ENCODE results near the gene CACNA2D2.
A peak's percentile ranks its signal among the peaks of the same experiment; 100 is the strongest.

Gene CACNA2D2

GRCh38 chr3:50337175-50337861 lies 166.1 kb downstream of the CACNA2D2 start (continued):
- TF ChIP-seq KLF8 (tag by site-specific recombination; IDR thresholded peaks at IDR 0.05) (peak; percentile 58; the same call in 1 of the 2 replicates), MZF1 (tag by site-specific recombination; IDR thresholded peaks at IDR 0.05; ENCODE audit: borderline replicate concordance) (no peak), ZNF112 (tag by site-specific recombination; IDR thresholded peaks at IDR 0.05) (no peak), ZNF837 (tag by site-specific recombination; IDR thresholded peaks at IDR 0.05) (no peak), ZNF140 (tag by site-specific recombination; IDR thresholded peaks at IDR 0.05) (no peak), ZNF202 (tag by site-specific recombination; IDR thresholded peaks at IDR 0.05; ENCODE audit: borderline replicate concordance) (no peak), ZNF398 (tag by site-specific recombination; IDR thresholded peaks at IDR 0.05) (0 out of 2 replicates have a peak, but pooled peaks have one; percentile 28), ZNF433 (tag by site-specific recombination; IDR thresholded peaks at IDR 0.05; ENCODE audit: low read depth) (no peak), ZNF548 (tag by site-specific recombination; IDR thresholded peaks at IDR 0.05) (no peak), ZFP69B (tag by site-specific recombination; IDR thresholded peaks at IDR 0.05) (no peak; the same call in 1 of the 2 replicates), ZBTB26 (tag by site-specific recombination; optimal IDR thresholded peaks at IDR 0.05) (peak; percentile 100), ZNF658 (tag by site-specific recombination; IDR thresholded peaks at IDR 0.05) (no peak), ZNF324 (tag by site-specific recombination; IDR thresholded peaks at IDR 0.05) (no peak), GLIS1 (tag by site-specific recombination; IDR thresholded peaks at IDR 0.05) (peak; percentile 55), ZNF214 (tag by site-specific recombination; IDR thresholded peaks at IDR 0.05; ENCODE audit: borderline replicate concordance) (no peak), ZBTB21 (tag by site-specific recombination; IDR thresholded peaks at IDR 0.05) (no peak), REST (tag by site-specific recombination; IDR thresholded peaks at IDR 0.05) (no peak), ZNF132 (tag by site-specific recombination; IDR thresholded peaks at IDR 0.05; ENCODE audit: borderline replicate concordance) (no peak), ZNF585B (tag by site-specific recombination; IDR thresholded peaks at IDR 0.05) (0 out of 2 replicates have a peak, but pooled peaks have one; percentile 8), ZNF274 (IDR thresholded peaks at IDR 0.05; ENCODE audit: low read length) (no peak), ZNF274 (tag by site-specific recombination; IDR thresholded peaks at IDR 0.05; ENCODE audit: borderline replicate concordance) (no peak), KLF7 (tag by site-specific recombination; IDR thresholded peaks at IDR 0.05; ENCODE audit: borderline replicate concordance) (0 out of 2 replicates have a peak, but pooled peaks have one; percentile 21), ZNF335 (tag by site-specific recombination; conservative IDR thresholded peaks at IDR 0.05) (0 out of 2 replicates have a peak, but pooled peaks have one; percentile 16), ELK4 (IDR thresholded peaks at IDR 0.05; ENCODE audit: borderline replicate concordance, low read depth, low read length) (no peak), ZNF169 (tag by site-specific recombination; IDR thresholded peaks at IDR 0.05) (no peak), OVOL3 (tag by site-specific recombination; IDR thresholded peaks at IDR 0.05) (peak; percentile 79), ZNF184 (tag by site-specific recombination; IDR thresholded peaks at IDR 0.05) (no peak), SP3 (tag by site-specific recombination; IDR thresholded peaks at IDR 0.05) (peak; percentile 78)
- TF ChIP-seq, protein P1, sequence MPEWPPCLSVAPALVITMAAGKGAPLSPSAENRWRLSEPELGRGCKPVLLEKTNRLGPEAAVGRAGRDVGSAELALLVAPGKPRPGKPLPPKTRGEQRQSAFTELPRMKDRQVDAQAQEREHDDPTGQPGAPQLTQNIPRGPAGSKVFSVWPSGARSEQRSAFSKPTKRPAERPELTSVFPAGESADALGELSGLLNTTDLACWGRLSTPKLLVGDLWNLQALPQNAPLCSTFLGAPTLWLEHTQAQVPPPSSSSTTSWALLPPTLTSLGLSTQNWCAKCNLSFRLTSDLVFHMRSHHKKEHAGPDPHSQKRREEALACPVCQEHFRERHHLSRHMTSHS (tag by site-specific recombination; IDR thresholded peaks at IDR 0.05): no peak

All from HEK293 (cell line).